ENCODE measurements around the gene CLDN7.

GRCh38 chr17:7233701-7234082, 28.6 kb downstream of the CLDN7 start:
- TF ChIP-seq CTCF (IDR thresholded peaks at IDR 0.05) (no peak), POLR2A (IDR thresholded peaks at IDR 0.05) (no peak)

All from tibial nerve (tissue), 3 donors.